Measurements from ENCODE around the gene GAS7.

GAS7 gene

GRCh38 chr17:9872852-9873251 lies 325.6 kb downstream of the GAS7 start:
- no peak for DNase-seq

DNA sequence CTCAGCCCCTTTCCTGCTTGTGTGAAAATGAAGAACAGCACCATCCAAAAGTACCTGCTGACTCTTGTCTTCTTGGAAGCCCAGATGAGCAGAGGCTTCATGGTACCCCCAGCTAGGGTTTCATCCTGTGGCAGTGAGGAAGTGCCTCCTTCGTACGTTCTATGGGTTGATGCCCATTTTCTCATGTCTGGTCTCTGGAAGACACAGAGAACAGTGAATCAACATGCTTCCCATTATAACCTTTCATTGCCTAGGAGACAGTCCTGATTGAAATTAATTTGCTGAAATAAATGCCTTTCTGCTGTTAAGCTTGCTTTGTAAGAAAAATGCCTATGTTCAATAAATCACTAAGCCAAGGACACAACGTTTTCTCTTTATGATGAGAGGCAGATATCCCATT lies 329.9 kb downstream of the GAS7 start:
- peak in 1 of 2 donors; percentile 15 for DNase-seq

GRCh38 chr17:9865586-9865985 lies 332.8 kb downstream of the GAS7 start:
- DNase-seq: no peak

- no peak for DNase-seq
These were observed 335.5 kb downstream of the GAS7 start for GRCh38 chr17:9862949-9863348.

DNA sequence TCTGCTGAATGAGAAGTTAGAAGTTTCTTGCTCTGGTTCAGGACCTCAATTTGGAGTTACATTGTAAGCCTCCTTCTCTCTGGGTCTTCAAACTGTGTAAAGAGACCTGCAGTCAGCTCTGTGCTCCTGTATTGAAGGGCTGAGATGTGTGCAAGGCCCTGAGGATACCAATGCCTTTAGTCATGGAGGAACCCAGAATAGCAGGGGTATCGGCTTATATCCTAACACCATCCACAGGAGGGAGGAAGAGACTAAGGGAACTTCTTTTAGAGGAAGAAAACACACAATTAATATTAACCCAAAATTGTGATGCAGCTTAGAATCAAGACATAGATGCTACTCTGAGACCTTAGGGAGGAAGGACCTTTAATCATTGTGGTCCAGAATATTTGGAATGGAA lies 336.2 kb downstream of the GAS7 start:
- DNase-seq: no peak

- DNase-seq: no peak
These were observed 337.6 kb downstream of the GAS7 start for GRCh38 chr17:9860851-9861250.
